IPS-20b (cell line): ENCODE measurements around the gene GTF2H4.
"Not testable (repeated sequence)": the region's sequence is repeated elsewhere in the genome, so short reads cannot be mapped to it uniquely, and the experiment has no call there.

Experiments
- H3K27ac ChIP-seq: one replicate; pipeline ENCODE4 v1.5.1; 2013; ENCODE audit warnings: low read length
- H3K27me3 ChIP-seq: 2 replicates; pipeline ENCODE4 v1.6.1; 2013; ENCODE audit warnings: mild to moderate bottlenecking, low read length, inconsistent platforms; ENCODE audit not compliant: insufficient read depth
- H3K36me3 ChIP-seq: 2 replicates; pipeline ENCODE4 v1.6.1; 2013; ENCODE audit warnings: low read depth, mild to moderate bottlenecking, inconsistent platforms, low read length, moderate library complexity; ENCODE audit not compliant: insufficient read depth
- H3K4me1 ChIP-seq: 2 replicates; pipeline ENCODE4 v1.6.1; 2013; ENCODE audit warnings: mild to moderate bottlenecking, control low read depth, inconsistent platforms, low read length, moderate library complexity; ENCODE audit not compliant: insufficient read depth
- H3K4me3 ChIP-seq: 2 replicates; pipeline ENCODE4 v1.5.1; 2013; ENCODE audit warnings: mild to moderate bottlenecking, low read length, inconsistent platforms
- H3K9ac ChIP-seq: 2 replicates; pipeline ENCODE4 v1.6.1; 2013; ENCODE audit warnings: low read depth, mild to moderate bottlenecking, inconsistent platforms, low read length, moderate library complexity
- H3K9me3 ChIP-seq: 2 replicates; pipeline ENCODE4 v1.6.1; 2013; ENCODE audit warnings: mild to moderate bottlenecking, low read depth, low read length, inconsistent platforms; ENCODE audit not compliant: insufficient read depth

GTF2H4 gene

GRCh38 chr6:30907758-30908591, at the start of gene GTF2H4:
Gene GTF2H4, plus strand, starts transcription at chr6:30908207.
- peaks cover 5% of the 10 kb centered on the region; the same call in 1 of the 2 replicates for H3K4me1 ChIP-seq
- H3K27ac ChIP-seq = no peak within 1 kb of the TSS
- no peaks in the 10 kb centered on the region for H3K27me3 ChIP-seq
- H3K9ac ChIP-seq = peak within 1 kb of the TSS; percentile 95
- H3K36me3 ChIP-seq = peaks cover 36% of the 10 kb centered on the region
- H3K4me3 ChIP-seq = peak within 1 kb of the TSS; percentile 93
- no peaks in the 10 kb centered on the region for H3K9me3 ChIP-seq

- H3K4me1 ChIP-seq, H3K4me3 ChIP-seq, H3K36me3 ChIP-seq, H3K27me3 ChIP-seq, H3K9ac ChIP-seq, H3K27ac ChIP-seq: not testable (repeated sequence)
- H3K9me3 ChIP-seq = peaks cover 15% of the 10 kb centered on the region
Observed at GRCh38 chr6:30859726-30860125, 48.3 kb upstream of the GTF2H4 start.

- no peak overlapping the region for H3K4me3 ChIP-seq
- peaks cover 15% of the 10 kb centered on the region for H3K9me3 ChIP-seq
- H3K27ac ChIP-seq = no peak overlapping the region
- no peaks in the 10 kb centered on the region for H3K36me3 ChIP-seq
- no peaks in the 10 kb centered on the region for H3K4me1 ChIP-seq
- H3K27me3 ChIP-seq = no peaks in the 10 kb centered on the region
- H3K9ac ChIP-seq = no peak overlapping the region
Observed at GRCh38 chr6:30861257-30862048, 46.6 kb upstream of the GTF2H4 start.

GRCh38 chr6:30862156-30862875, 45.7 kb upstream of the GTF2H4 start:
- Histone ChIP-seq H3K9me3 (peaks cover 15% of the 10 kb centered on the region), H3K4me1 (no peaks in the 10 kb centered on the region), H3K36me3 (no peaks in the 10 kb centered on the region), H3K27ac (no peak overlapping the region), H3K9ac (no peak overlapping the region), H3K27me3 (no peaks in the 10 kb centered on the region), H3K4me3 (no peak overlapping the region)

- no peak overlapping the region for H3K9ac ChIP-seq
- H3K36me3 ChIP-seq = no peaks in the 10 kb centered on the region
- H3K27me3 ChIP-seq = no peaks in the 10 kb centered on the region
- no peaks in the 10 kb centered on the region for H3K4me1 ChIP-seq
- no peak overlapping the region for H3K27ac ChIP-seq
- no peak overlapping the region for H3K4me3 ChIP-seq
- H3K9me3 ChIP-seq = peaks cover 20% of the 10 kb centered on the region
Observed at GRCh38 chr6:30864325-30864724, 43.7 kb upstream of the GTF2H4 start.

- not testable (repeated sequence) for H3K27ac ChIP-seq, H3K4me1 ChIP-seq, H3K36me3 ChIP-seq, H3K27me3 ChIP-seq, H3K4me3 ChIP-seq, H3K9ac ChIP-seq
- peaks cover 44% of the 10 kb centered on the region for H3K9me3 ChIP-seq
Observed at GRCh38 chr6:30869241-30869749, 38.7 kb upstream of the GTF2H4 start.

- Histone ChIP-seq H3K27ac (no peak overlapping the region), H3K9me3 (peaks cover 44% of the 10 kb centered on the region), H3K36me3 (no peaks in the 10 kb centered on the region)
Observed at GRCh38 chr6:30870546-30870945, 37.5 kb upstream of the GTF2H4 start.

GRCh38 chr6:30871592-30872183, 36.3 kb upstream of the GTF2H4 start:
- H3K4me1 ChIP-seq = no peaks in the 10 kb centered on the region
- peaks cover 44% of the 10 kb centered on the region for H3K9me3 ChIP-seq
- H3K27me3 ChIP-seq = no peaks in the 10 kb centered on the region
- no peak overlapping the region for H3K27ac ChIP-seq
- no peak overlapping the region for H3K4me3 ChIP-seq
- H3K9ac ChIP-seq = no peak overlapping the region
- no peaks in the 10 kb centered on the region for H3K36me3 ChIP-seq

More at GRCh38 chr6:30870546-30870945, 37.5 kb upstream of the GTF2H4 start:
- Histone ChIP-seq H3K4me3 (no peak overlapping the region), H3K4me1 (no peaks in the 10 kb centered on the region), H3K9ac (no peak overlapping the region), H3K27me3 (no peaks in the 10 kb centered on the region)

- H3K4me3 ChIP-seq = no peak overlapping the region
- H3K4me1 ChIP-seq = peaks cover 8% of the 10 kb centered on the region; the same call in 1 of the 2 replicates
- no peak overlapping the region for H3K9ac ChIP-seq
- no peaks in the 10 kb centered on the region for H3K36me3 ChIP-seq
- H3K27ac ChIP-seq = no peak overlapping the region
- H3K9me3 ChIP-seq = peaks cover 38% of the 10 kb centered on the region
- H3K27me3 ChIP-seq = no peaks in the 10 kb centered on the region
Observed at GRCh38 chr6:30873137-30873640, 34.8 kb upstream of the GTF2H4 start.

GRCh38 chr6:30873795-30874194, 34.2 kb upstream of the GTF2H4 start:
- H3K4me1 ChIP-seq = peaks cover 11% of the 10 kb centered on the region; the same call in 1 of the 2 replicates
- not testable (repeated sequence) for H3K4me3 ChIP-seq, H3K27ac ChIP-seq, H3K36me3 ChIP-seq, H3K27me3 ChIP-seq, H3K9ac ChIP-seq
- H3K9me3 ChIP-seq = peaks cover 38% of the 10 kb centered on the region
